Cardiac muscle cell (in vitro differentiated cells and primary cell): ENCODE data around the gene ZMAT5. TPM values are rescaled to one million over a fixed set of nuclear protein-coding genes. Genes with fewer than 3 reads are reported as not detected.

Source experiments
- DNase-seq, 2 donors: peaks; one replicate each; pipeline versions ENCODE4 v3.0.0 to v3.0.0-alpha.2; 2010 to 2017; ENCODE audit warnings: low read depth in 1 of 2, low spot score in 1 of 2
- H3K27ac ChIP-seq: fragments of 200-600 bp; sonication (generic); 2 replicates; pipeline ENCODE4 v1.5.1; 2016
- H3K27me3 ChIP-seq: fragments of 200-600 bp; sonication (generic); 2 replicates; pipeline ENCODE4 v1.6.0; 2016; ENCODE audit warnings: control low read depth
- H3K36me3 ChIP-seq: fragments of 200-600 bp; sonication (generic); 2 replicates; pipeline ENCODE4 v1.5.1; 2016; ENCODE audit warnings: control low read depth
- H3K4me1 ChIP-seq: fragments of 200-600 bp; sonication (generic); 2 replicates; pipeline ENCODE4 v1.8.1; 2017; ENCODE audit warnings: low read depth, mild to moderate bottlenecking, mixed run types
- H3K4me3 ChIP-seq: fragments of 200-600 bp; sonication (generic); 2 replicates; pipeline ENCODE4 v1.5.1; 2016; ENCODE audit warnings: mild to moderate bottlenecking
- H3K9me3 ChIP-seq: fragments of 200-600 bp; sonication (generic); 2 replicates; pipeline ENCODE4 v1.5.1; 2017; ENCODE audit warnings: low read depth, mild to moderate bottlenecking, control low read depth
- CTCF ChIP-seq: IDR thresholded peaks from 2 replicates; pipeline ENCODE4 v1.5.1; 2012; ENCODE audit warnings: low read depth, mild to moderate bottlenecking, low read length
- polyA plus RNA-seq: library from polyadenylated mRNA; unstranded; fragments of >200 nt; fragmentation: Nextera tagmentation; extraction: Ambion mirVana; gene quantifications from 2 replicates; pipeline ENCODE4 v1.2.1, GENCODE V29; 2016
- total RNA-seq: library from RNA; depleted of rRNA; stranded (reverse); fragments of >200 nt; gene quantifications from 2 replicates; pipeline ENCODE4 v1.2.3, GENCODE V29; 2016

Gene ZMAT5
- total and polyA plus RNA-seq, 2 experiments from 2014 or later, result 40.5 to 76.1 TPM

DNA sequence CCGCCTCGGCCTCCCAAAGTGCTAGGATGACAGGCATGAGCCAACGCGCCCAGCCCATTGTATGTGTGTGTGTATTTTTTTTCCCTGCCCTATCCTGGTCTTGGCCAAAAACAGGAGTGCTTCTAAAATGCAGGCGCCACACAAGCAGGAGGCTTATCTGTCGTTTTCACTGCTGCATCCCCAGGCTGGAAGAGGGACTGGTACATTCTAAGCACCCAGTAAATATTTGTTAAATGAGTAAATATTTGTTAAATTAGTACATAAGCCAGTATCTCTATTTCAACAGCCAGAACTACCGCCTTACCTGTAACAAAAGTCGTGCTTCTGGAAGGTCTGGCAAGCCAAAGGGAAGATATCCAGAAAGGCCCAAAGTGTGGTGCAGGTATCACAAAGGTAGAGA, 46.3 kb upstream of the ZMAT5 start:
- no peak for DNase-seq

GRCh38 chr22:29811377-29811776, 44.6 kb upstream of the ZMAT5 start:
- no peak for TF ChIP-seq CTCF
- Histone ChIP-seq H3K27me3 (no peaks in the 10 kb centered on the region), H3K4me3 (no peak overlapping the region)

More for the DNA sequence above, 46.3 kb upstream of the ZMAT5 start:
- H3K4me3 ChIP-seq, result no peak overlapping the region
- no peaks in the 10 kb centered on the region for H3K27me3 ChIP-seq
- no peaks in the 10 kb centered on the region for H3K4me1 ChIP-seq
- H3K27ac ChIP-seq, result no peak overlapping the region
- no peaks in the 10 kb centered on the region for H3K9me3 ChIP-seq
- peaks cover 21% of the 10 kb centered on the region for H3K36me3 ChIP-seq
- no peak for TF ChIP-seq CTCF

DNA sequence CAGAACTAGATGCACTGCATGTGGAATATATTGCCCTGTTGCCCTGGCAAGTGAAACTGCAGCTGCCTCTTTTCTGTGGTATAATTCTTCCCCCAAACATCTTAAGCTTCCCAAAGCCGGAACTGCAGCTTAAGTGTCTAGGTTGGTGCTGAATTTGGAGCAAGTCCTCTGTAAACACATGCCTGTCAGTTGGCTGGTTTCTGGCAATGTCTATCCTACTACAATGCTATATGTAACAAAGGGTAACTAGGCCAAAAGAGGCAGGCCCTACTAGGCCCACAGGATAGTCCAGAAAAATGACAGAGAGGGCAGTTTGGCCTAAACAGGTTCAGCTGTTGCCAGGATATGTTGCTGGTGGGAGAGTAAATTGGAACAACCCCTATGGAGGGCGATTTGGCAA, 43.4 kb upstream of the ZMAT5 start:
- Histone ChIP-seq H3K36me3 (peaks cover 31% of the 10 kb centered on the region), H3K4me1 (no peaks in the 10 kb centered on the region), H3K9me3 (no peaks in the 10 kb centered on the region), H3K4me3 (no peak overlapping the region), H3K27ac (no peak overlapping the region), H3K27me3 (no peaks in the 10 kb centered on the region)
- no peak for TF ChIP-seq CTCF
- DNase-seq, result peak in 1 of 2 donors; percentile 8

More at GRCh38 chr22:29811377-29811776, 44.6 kb upstream of the ZMAT5 start:
- no peaks in the 10 kb centered on the region for H3K9me3 ChIP-seq
- DNase-seq, result no peak
- H3K36me3 ChIP-seq, result peaks cover 26% of the 10 kb centered on the region
- no peaks in the 10 kb centered on the region for H3K4me1 ChIP-seq
- no peak overlapping the region for H3K27ac ChIP-seq

DNA sequence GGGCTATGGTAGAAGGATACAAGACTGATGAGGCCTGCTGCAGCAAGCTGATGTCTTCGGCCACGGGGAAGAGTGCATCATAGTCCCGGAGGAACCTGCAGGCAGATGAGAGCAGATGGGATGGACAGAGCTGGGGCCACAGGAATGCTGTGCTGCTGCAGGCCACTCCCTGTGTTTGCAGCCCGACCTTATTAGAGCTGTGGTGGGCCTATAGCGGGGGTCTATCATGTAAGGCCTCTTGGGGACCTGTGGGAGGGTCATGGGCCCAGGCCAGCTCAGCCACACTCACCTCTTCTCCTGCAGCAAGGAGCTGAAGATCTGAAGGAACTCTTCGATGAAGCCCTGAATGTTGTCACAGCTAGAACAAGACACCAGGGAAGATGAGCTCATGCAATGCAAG, 39.4 kb upstream of the ZMAT5 start:
- no peak overlapping the region for H3K27ac ChIP-seq
- no peaks in the 10 kb centered on the region for H3K9me3 ChIP-seq
- peaks cover 26% of the 10 kb centered on the region for H3K36me3 ChIP-seq
- H3K27me3 ChIP-seq, result no peaks in the 10 kb centered on the region
- H3K4me1 ChIP-seq, result peaks cover 9% of the 10 kb centered on the region
- no peak for DNase-seq
- no peak for TF ChIP-seq CTCF
- H3K4me3 ChIP-seq, result no peak overlapping the region

DNA sequence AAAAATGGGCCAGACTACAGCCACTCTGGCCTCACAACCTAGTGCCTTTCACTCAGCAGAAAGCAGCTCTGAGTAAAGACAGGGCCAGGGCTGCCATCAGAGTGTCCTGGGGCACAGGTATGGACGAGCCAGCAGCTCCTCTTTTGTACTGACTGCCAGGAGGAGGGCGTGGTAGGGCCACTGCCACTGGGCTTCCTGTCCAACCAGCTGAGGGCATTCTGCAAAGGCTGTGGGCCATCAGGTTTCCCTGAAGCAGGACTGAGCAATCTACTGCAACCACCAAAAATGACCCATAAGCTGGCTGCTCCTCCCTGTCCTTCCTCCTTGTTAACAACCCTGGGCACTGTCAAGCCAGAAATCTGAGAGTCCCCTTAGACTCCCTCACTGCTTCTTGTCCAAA, 38.2 kb upstream of the ZMAT5 start:
- Histone ChIP-seq H3K27me3 (no peaks in the 10 kb centered on the region), H3K9me3 (no peaks in the 10 kb centered on the region), H3K4me1 (peaks cover 16% of the 10 kb centered on the region), H3K36me3 (peaks cover 27% of the 10 kb centered on the region), H3K4me3 (no peak overlapping the region), H3K27ac (no peak overlapping the region)
- DNase-seq, result no peak
- TF ChIP-seq CTCF, result no peak

- Histone ChIP-seq H3K4me3 (no peak overlapping the region), H3K4me1 (peaks cover 16% of the 10 kb centered on the region), H3K27me3 (no peaks in the 10 kb centered on the region), H3K27ac (no peak overlapping the region), H3K36me3 (peaks cover 30% of the 10 kb centered on the region), H3K9me3 (no peaks in the 10 kb centered on the region)
- no peak for DNase-seq
- TF ChIP-seq CTCF, result no peak
Measured at GRCh38 chr22:29803190-29803589, 36.4 kb upstream of the ZMAT5 start.
